Neuronal stem cell (in vitro differentiated cells): ENCODE data around the gene NSA2.
"Not testable (repeated sequence)": the region's sequence is repeated elsewhere in the genome, so short reads cannot be mapped to it uniquely, and the experiment has no call there.

Source experiments
- DNase-seq: peaks from one replicate; pipeline ENCODE4 v3.0.0-alpha.2; 2013; ENCODE audit warnings: low spot score
- H2AFZ ChIP-seq: one replicate; pipeline ENCODE4 v1.6.1; 2013; ENCODE audit warnings: mild to moderate bottlenecking, low read length, inconsistent platforms
- H2AK5ac ChIP-seq: 2 replicates; pipeline ENCODE4 v1.6.1; 2013; ENCODE audit warnings: low read depth, mild to moderate bottlenecking, inconsistent platforms, low read length, moderate library complexity, mixed read lengths
- H2BK120ac ChIP-seq: 2 replicates; pipeline ENCODE4 v1.6.1; 2013; ENCODE audit warnings: low read depth, mild to moderate bottlenecking, inconsistent platforms, low read length, moderate library complexity, mixed read lengths
- H2BK12ac ChIP-seq: one replicate; pipeline ENCODE4 v1.6.1; 2013; ENCODE audit warnings: low read length, inconsistent platforms
- H2BK15ac ChIP-seq: 2 replicates; pipeline ENCODE4 v1.6.1; 2013; ENCODE audit warnings: mild to moderate bottlenecking, low read length, inconsistent platforms, mixed read lengths
- H2BK5ac ChIP-seq: one replicate; pipeline ENCODE4 v1.6.1; 2013; ENCODE audit warnings: inconsistent platforms, mild to moderate bottlenecking, low read length, moderate library complexity
- H3K14ac ChIP-seq: one replicate; pipeline ENCODE4 v1.6.1; 2013; ENCODE audit warnings: low read length, inconsistent platforms
- H3K18ac ChIP-seq: 2 replicates; pipeline ENCODE4 v1.6.1; 2013; ENCODE audit warnings: low read length, inconsistent platforms
- H3K23ac ChIP-seq: 2 replicates; pipeline ENCODE4 v1.6.1; 2013; ENCODE audit warnings: low read depth, mild to moderate bottlenecking, mixed read lengths, low read length, inconsistent platforms; ENCODE audit not compliant: poor library complexity
- H3K27ac ChIP-seq: replicated peaks from 3 replicates; pipeline ENCODE4 v1.5.1; 2013; ENCODE audit warnings: low read length, inconsistent platforms
- H3K27me3 ChIP-seq, 3 experiments: 2 replicates each; pipeline ENCODE4 v1.6.1; 2013; ENCODE audit warnings: low read length in 3 of 3, mild to moderate bottlenecking in 2 of 3, inconsistent platforms in 1 of 3, low read depth in 1 of 3, mixed read lengths in 1 of 3, moderate library complexity in 1 of 3; ENCODE audit not compliant: control insufficient read depth in 3 of 3, insufficient read depth in 3 of 3
- H3K36me3 ChIP-seq, 2 donors: replicated peaks in 1 of 2; 2 replicates each; pipeline ENCODE4 v1.6.1; 2013; ENCODE audit warnings: low read length in 2 of 2; ENCODE audit not compliant: control insufficient read depth in 2 of 2, insufficient read depth in 2 of 2
- H3K4ac ChIP-seq: 2 replicates; pipeline ENCODE4 v1.6.1; 2013; ENCODE audit warnings: inconsistent platforms, mild to moderate bottlenecking, low read length, moderate library complexity
- H3K4me1 ChIP-seq, 2 donors: 1 replicate in 1 of 2; 2 replicates in 1 of 2; pipeline ENCODE4 v1.6.1; 2013; ENCODE audit warnings: low read length in 2 of 2, low read depth in 1 of 2; ENCODE audit not compliant: control insufficient read depth in 2 of 2, insufficient read depth in 1 of 2
- H3K4me2 ChIP-seq: one replicate; pipeline ENCODE4 v1.6.1; 2013; ENCODE audit warnings: mild to moderate bottlenecking, low read length, inconsistent platforms; ENCODE audit not compliant: insufficient read depth, poor library complexity, severe bottlenecking
- H3K4me3 ChIP-seq, 2 donors: 2 replicates each; pipeline ENCODE4 v1.5.1; 2013; ENCODE audit warnings: low read length in 2 of 2, mild to moderate bottlenecking in 2 of 2, inconsistent platforms in 1 of 2, moderate library complexity in 1 of 2
- H3K79me1 ChIP-seq: one replicate; pipeline ENCODE4 v1.6.1; 2013; ENCODE audit warnings: low read depth, mild to moderate bottlenecking, inconsistent platforms, low read length, moderate library complexity
- H3K9ac ChIP-seq: one replicate; pipeline ENCODE4 v1.6.1; 2013; ENCODE audit warnings: mild to moderate bottlenecking, low read depth, low read length, inconsistent platforms; ENCODE audit not compliant: poor library complexity
- H3K9me3 ChIP-seq, 2 donors: replicated peaks in 1 of 2; 2 replicates each; pipeline versions ENCODE3 to v1.6.1; 2013; ENCODE audit warnings: low read length in 2 of 2, mild to moderate bottlenecking in 2 of 2, inconsistent platforms in 1 of 2, low read depth in 1 of 2, mixed read lengths in 1 of 2, moderate library complexity in 1 of 2; ENCODE audit not compliant: control insufficient read depth in 2 of 2, insufficient read depth in 1 of 2
- H4K8ac ChIP-seq: one replicate; pipeline ENCODE4 v1.6.1; 2013; ENCODE audit warnings: low read depth, mild to moderate bottlenecking, inconsistent platforms, low read length, moderate library complexity
- H4K91ac ChIP-seq: one replicate; pipeline ENCODE4 v1.6.1; 2013; ENCODE audit warnings: low read length, low read depth, mild to moderate bottlenecking, inconsistent platforms; ENCODE audit not compliant: poor library complexity
- WGBS, 2 donors: extraction: QIAGEN DNeasy Blood & Tissue Kit; methylation state at CpG; one replicate each; pipeline ENCODE4 v1.1.7; 2013; ENCODE audit warnings: missing lambda C conversion rate in 2 of 2, mixed read lengths in 1 of 2; ENCODE audit not compliant: insufficient read length in 2 of 2, insufficient replicate concordance in 1 of 2; ENCODE audit errors: extremely low coverage in 2 of 2; 5-methylcytosine and 5-hydroxymethylcytosine counted together

NSA2 gene

GRCh38 chr5:74786851-74787250 is 19.8 kb downstream of the NSA2 start:
- Histone ChIP-seq H2BK120ac (no peak overlapping the region), H3K9me3 (peaks cover 0 to 8% of the 10 kb centered on the region in 2 donors)

GRCh38 chr5:74787424-74787823 is 20.4 kb downstream of the NSA2 start:
- no peak overlapping the region for H3K14ac ChIP-seq
- no peak for DNase-seq
- peaks cover 12 to 45% of the 10 kb centered on the region in 2 donors for H3K36me3 ChIP-seq
- no peak overlapping the region for H2BK5ac ChIP-seq
- no peak overlapping the region for H4K91ac ChIP-seq
- H3K79me1 ChIP-seq: no peaks in the 10 kb centered on the region
- H2BK15ac ChIP-seq: no peak overlapping the region
- no peaks in the 10 kb centered on the region for H3K4me1 ChIP-seq
- no CpG with 5 or more reads among the region's 6 CpGs for WGBS, 2 donors
- no peak overlapping the region for H3K4me3 ChIP-seq
- no peak overlapping the region for H3K4ac ChIP-seq
- H3K9me3 ChIP-seq: peaks cover 0 to 8% of the 10 kb centered on the region in 2 donors
- no peak overlapping the region for H3K4me2 ChIP-seq
- no peak overlapping the region for H2BK120ac ChIP-seq
- H3K27me3 ChIP-seq: no peaks in the 10 kb centered on the region
- no peak overlapping the region for H2BK12ac ChIP-seq
- H2AK5ac ChIP-seq: no peak overlapping the region
- H3K9ac ChIP-seq: no peak overlapping the region
- H3K18ac ChIP-seq: no peak overlapping the region
- no peak overlapping the region for H2AFZ ChIP-seq
- no peak overlapping the region for H4K8ac ChIP-seq
- no peak overlapping the region for H3K27ac ChIP-seq
- H3K23ac ChIP-seq: no peak overlapping the region

More at GRCh38 chr5:74786851-74787250, 19.8 kb downstream of the NSA2 start:
- no CpG with 5 or more reads among the region's 6 CpGs for WGBS, 2 donors
- H2AFZ ChIP-seq: no peak overlapping the region
- no peak overlapping the region for H4K8ac ChIP-seq
- H3K4ac ChIP-seq: no peak overlapping the region
- H3K36me3 ChIP-seq: peaks cover 12 to 45% of the 10 kb centered on the region in 2 donors
- H2AK5ac ChIP-seq: no peak overlapping the region
- H3K27me3 ChIP-seq: no peaks in the 10 kb centered on the region
- H2BK12ac ChIP-seq: no peak overlapping the region
- no peaks in the 10 kb centered on the region for H3K79me1 ChIP-seq
- no peak overlapping the region for H3K4me3 ChIP-seq
- no peak overlapping the region for H2BK15ac ChIP-seq
- no peak overlapping the region for H3K9ac ChIP-seq
- H3K23ac ChIP-seq: no peak overlapping the region
- no peak overlapping the region for H4K91ac ChIP-seq
- H3K18ac ChIP-seq: no peak overlapping the region
- H3K4me2 ChIP-seq: no peak overlapping the region
- no peak for DNase-seq
- no peaks in the 10 kb centered on the region for H3K4me1 ChIP-seq
- no peak overlapping the region for H3K14ac ChIP-seq
- no peak overlapping the region for H3K27ac ChIP-seq
- no peak overlapping the region for H2BK5ac ChIP-seq

GRCh38 chr5:74791669-74792068 is 24.6 kb downstream of the NSA2 start:
- H3K27me3 ChIP-seq, H3K23ac ChIP-seq, H3K14ac ChIP-seq, H3K27ac ChIP-seq, DNase-seq, H3K9me3 ChIP-seq, H2BK15ac ChIP-seq, H3K4me2 ChIP-seq, H2AFZ ChIP-seq, H2BK12ac ChIP-seq, H3K4ac ChIP-seq, H2BK5ac ChIP-seq, H2AK5ac ChIP-seq, H3K4me3 ChIP-seq, H4K8ac ChIP-seq, H2BK120ac ChIP-seq, H4K91ac ChIP-seq, H3K4me1 ChIP-seq, H3K9ac ChIP-seq, H3K18ac ChIP-seq, H3K79me1 ChIP-seq: not testable (repeated sequence)
- no CpG with 5 or more reads among the region's 3 CpGs for WGBS, 2 donors
- peaks cover 14 to 64% of the 10 kb centered on the region in 2 donors for H3K36me3 ChIP-seq

GRCh38 chr5:74798977-74799911 is 32.2 kb downstream of the NSA2 start:
- H3K18ac ChIP-seq: no peak overlapping the region
- WGBS, 2 donors: no CpG with 5 or more reads among the region's 21 CpGs
- H3K23ac ChIP-seq: no peak overlapping the region
- no peak overlapping the region for H3K4ac ChIP-seq
- H4K91ac ChIP-seq: no peak overlapping the region
- H3K27ac ChIP-seq: no peak overlapping the region
- no peak overlapping the region for H4K8ac ChIP-seq
- no peak overlapping the region for H2BK12ac ChIP-seq
- H2AK5ac ChIP-seq: no peak overlapping the region
- H3K9me3 ChIP-seq: no peaks in the 10 kb centered on the region
- no peaks in the 10 kb centered on the region for H3K79me1 ChIP-seq
- H3K14ac ChIP-seq: no peak overlapping the region
- H3K4me2 ChIP-seq: no peak overlapping the region
- no peak overlapping the region for H2BK120ac ChIP-seq
- H3K4me3 ChIP-seq: no peak overlapping the region
- no peak for DNase-seq
- peaks cover 6 to 62% of the 10 kb centered on the region in 2 donors for H3K36me3 ChIP-seq
- H3K4me1 ChIP-seq: no peaks in the 10 kb centered on the region
- H2AFZ ChIP-seq: no peak overlapping the region
- no peaks in the 10 kb centered on the region for H3K27me3 ChIP-seq
- no peak overlapping the region for H2BK15ac ChIP-seq
- H3K9ac ChIP-seq: no peak overlapping the region
- H2BK5ac ChIP-seq: no peak overlapping the region
